Smooth muscle cell of trachea (primary cell): ENCODE measurements around the gene KIF21B. TPM values are rescaled to one million over a fixed set of nuclear protein-coding genes. Genes with fewer than 3 reads are reported as not detected.

Experiments
- total RNA-seq: library from RNA; depleted of rRNA; stranded (reverse); fragments of >200 nt; gene quantifications from 2 replicates; pipeline ENCODE4 v1.2.1, GENCODE V29; 2014

KIF21B gene
- under 0.01 TPM in 2 replicates for total RNA-seq

DNA sequence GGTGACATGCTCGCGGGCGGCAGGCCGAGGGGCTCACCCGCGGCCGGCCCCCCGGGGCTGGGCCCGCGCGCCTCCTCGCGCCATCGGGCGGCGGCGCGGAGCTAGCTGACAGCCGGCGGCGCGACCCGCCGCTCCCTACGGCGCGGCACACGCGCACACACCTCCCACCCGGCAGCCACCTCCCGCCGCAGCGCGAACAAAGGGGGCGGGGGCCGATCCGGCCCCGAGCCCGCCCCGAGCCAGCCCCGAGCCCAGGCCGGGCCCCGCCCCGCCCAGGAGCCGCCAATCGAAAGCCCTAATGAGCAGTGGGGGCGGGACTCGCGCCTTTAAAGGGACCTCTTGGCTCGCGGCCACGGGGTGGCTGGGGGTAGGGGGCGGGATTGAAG, at the start of gene KIF21B:
TSS of gene KIF21B (minus strand) at position 198 of the 386 bp plus-strand sequence. CDS start 331 bp downstream, outside the sequence.

Other genes starting within 250 kb of the KIF21B start
- not detected in 2 replicates for gene GPR25, start 150.7 kb downstream of the KIF21B start, total RNA-seq
- gene INAVA, start 128.8 kb downstream of the KIF21B start, total RNA-seq: not detected in 2 replicates
- not detected in 2 replicates for gene CACNA1S, start 88.7 kb upstream of the KIF21B start, total RNA-seq
- not detected in 2 replicates for gene ASCL5, start 103.5 kb upstream of the KIF21B start, total RNA-seq
- gene TMEM9, start 130.8 kb upstream of the KIF21B start, total RNA-seq: 85.1 and 98.1 TPM in 2 replicates
- under 0.01 TPM in 2 replicates for gene IGFN1, start 167.1 kb upstream of the KIF21B start, total RNA-seq